ENCODE measurements around the gene VWA8. TPM values are rescaled to one million over a fixed set of nuclear protein-coding genes. Genes with fewer than 3 reads are reported as not detected.

Gene VWA8
- total and polyA plus RNA-seq, 5 experiments from 2014 or later, result 5.1 to 22.3 (median 6.9) TPM

- peaks cover 9 to 57% (median 21%) of the 10 kb centered on the region in 3 donors for H3K36me3 Mint-ChIP-seq
Measured at GRCh38 chr13:41699759-41700158, 261.1 kb downstream of the VWA8 start.

GRCh38 chr13:41697578-41697977 lies 263.3 kb downstream of the VWA8 start:
- peaks cover 9 to 57% (median 24%) of the 10 kb centered on the region in 3 donors for H3K36me3 Mint-ChIP-seq
- POLR2A ChIA-PET, result no interaction called here
- H3K27me3 Mint-ChIP-seq, result no peaks in the 10 kb centered on the region

More at GRCh38 chr13:41699759-41700158, 261.1 kb downstream of the VWA8 start:
- peaks cover 0 to 8% (median 1%) of the 10 kb centered on the region in 4 donors for H3K4me1 Mint-ChIP-seq
- ATAC-seq, result no peak
- POLR2A ChIA-PET, result no interaction called here
- no peak overlapping the region for H3K4me3 Mint-ChIP-seq
- H3K27ac Mint-ChIP-seq, result no peak overlapping the region
- no peaks in the 10 kb centered on the region for H3K27me3 Mint-ChIP-seq
- no peak for DNase-seq
- H3K9me3 Mint-ChIP-seq, result no peaks in the 10 kb centered on the region

GRCh38 chr13:41696163-41697003 lies 264.5 kb downstream of the VWA8 start:
- Mint-ChIP-seq H3K4me1 (peaks cover 0 to 9% (median 1%) of the 10 kb centered on the region in 4 donors), H3K27ac (peak overlapping the region in 1 of 10 donors; percentile 2), H3K27me3 (no peaks in the 10 kb centered on the region), H3K36me3 (peaks cover 9 to 58% (median 24%) of the 10 kb centered on the region in 3 donors), H3K4me3 (no peak overlapping the region), H3K9me3 (no peaks in the 10 kb centered on the region)
- POLR2A ChIA-PET, result no interaction called here
- DNase-seq, result no peak
- ATAC-seq, result no peak

More at GRCh38 chr13:41697578-41697977, 263.3 kb downstream of the VWA8 start:
- Mint-ChIP-seq H3K4me1 (peaks cover 0 to 9% (median 1%) of the 10 kb centered on the region in 4 donors), H3K4me3 (no peak overlapping the region), H3K9me3 (no peaks in the 10 kb centered on the region), H3K27ac (no peak overlapping the region)
- no peak for DNase-seq
- ATAC-seq, result no peak

- DNase-seq (no peak), ATAC-seq (no peak)
- H3K27me3 Mint-ChIP-seq, result no peaks in the 10 kb centered on the region
- peaks cover 0 to 9% (median 1%) of the 10 kb centered on the region in 4 donors for H3K4me1 Mint-ChIP-seq
- no peaks in the 10 kb centered on the region for H3K9me3 Mint-ChIP-seq
- POLR2A ChIA-PET, result no interaction called here
- H3K36me3 Mint-ChIP-seq, result peaks cover 9 to 63% (median 31%) of the 10 kb centered on the region in 3 donors
- no peak overlapping the region for H3K27ac Mint-ChIP-seq
- no peak overlapping the region for H3K4me3 Mint-ChIP-seq
Measured at GRCh38 chr13:41694545-41695301, 266.2 kb downstream of the VWA8 start.

- ATAC-seq, result no peak
- H3K27ac Mint-ChIP-seq, result no peak overlapping the region
- H3K4me3 Mint-ChIP-seq, result no peak overlapping the region
- peaks cover 0 to 9% (median 1%) of the 10 kb centered on the region in 4 donors for H3K4me1 Mint-ChIP-seq
- peaks cover 3 to 61% (median 29%) of the 10 kb centered on the region in 3 donors for H3K36me3 Mint-ChIP-seq
- DNase-seq, result no peak
- H3K9me3 Mint-ChIP-seq, result no peaks in the 10 kb centered on the region
- no peaks in the 10 kb centered on the region for H3K27me3 Mint-ChIP-seq
- POLR2A ChIA-PET, result no interaction called here
Measured at GRCh38 chr13:41693434-41693833, 267.5 kb downstream of the VWA8 start.

GRCh38 chr13:41691274-41691673 lies 269.6 kb downstream of the VWA8 start:
- H3K36me3 Mint-ChIP-seq, result peaks cover 0 to 56% (median 29%) of the 10 kb centered on the region in 3 donors
- peak overlapping the region in 1 of 10 donors; percentile 4 for H3K27ac Mint-ChIP-seq
- peaks cover 0 to 9% (median 0%) of the 10 kb centered on the region in 4 donors for H3K4me1 Mint-ChIP-seq
- no peak overlapping the region for H3K4me3 Mint-ChIP-seq
- POLR2A ChIA-PET, result no interaction called here
- no peaks in the 10 kb centered on the region for H3K9me3 Mint-ChIP-seq
- ATAC-seq, result no peak
- no peaks in the 10 kb centered on the region for H3K27me3 Mint-ChIP-seq
- DNase-seq, result no peak

GRCh38 chr13:41682766-41683165 lies 278.1 kb downstream of the VWA8 start:
- no peaks in the 10 kb centered on the region for H3K27me3 Mint-ChIP-seq

GRCh38 chr13:41682001-41682400 lies 278.9 kb downstream of the VWA8 start:
- Mint-ChIP-seq H3K9me3 (no peaks in the 10 kb centered on the region), H3K4me1 (peaks cover 10 to 27% (median 21%) of the 10 kb centered on the region in 4 donors), H3K27me3 (no peaks in the 10 kb centered on the region), H3K36me3 (peaks cover 26 to 53% (median 52%) of the 10 kb centered on the region in 3 donors), H3K4me3 (no peak overlapping the region), H3K27ac (no peak overlapping the region)
- no peak for ATAC-seq
- POLR2A ChIA-PET, result no interaction called here
- DNase-seq, result no peak

More at GRCh38 chr13:41682766-41683165, 278.1 kb downstream of the VWA8 start:
- Mint-ChIP-seq H3K4me3 (no peak overlapping the region), H3K27ac (no peak overlapping the region), H3K9me3 (no peaks in the 10 kb centered on the region), H3K4me1 (peaks cover 10 to 27% (median 21%) of the 10 kb centered on the region in 4 donors), H3K36me3 (peaks cover 26 to 53% (median 51%) of the 10 kb centered on the region in 3 donors)
- POLR2A ChIA-PET, result no interaction called here
- no peak for DNase-seq
- no peak for ATAC-seq

GRCh38 chr13:41681587-41681986 lies 279.3 kb downstream of the VWA8 start:
- Mint-ChIP-seq H3K4me3 (no peak overlapping the region), H3K4me1 (peaks cover 10 to 27% (median 21%) of the 10 kb centered on the region in 4 donors), H3K27ac (peak overlapping the region in 1 of 10 donors; percentile 7), H3K27me3 (no peaks in the 10 kb centered on the region), H3K9me3 (no peaks in the 10 kb centered on the region), H3K36me3 (peaks cover 26 to 49% (median 49%) of the 10 kb centered on the region in 3 donors)
- ATAC-seq (no peak), DNase-seq (no peak)
- POLR2A ChIA-PET, result no interaction called here

- POLR2A ChIA-PET, result no interaction called here
- H3K4me3 Mint-ChIP-seq, result no peak overlapping the region
- H3K27me3 Mint-ChIP-seq, result no peaks in the 10 kb centered on the region
- H3K36me3 Mint-ChIP-seq, result peaks cover 26 to 46% (median 46%) of the 10 kb centered on the region in 3 donors
- peak overlapping the region in 2 of 10 donors; percentile 7 to 29 for H3K27ac Mint-ChIP-seq
- ATAC-seq (no peak), DNase-seq (no peak)
- peaks cover 10 to 27% (median 21%) of the 10 kb centered on the region in 4 donors for H3K4me1 Mint-ChIP-seq
- H3K9me3 Mint-ChIP-seq, result no peaks in the 10 kb centered on the region
Measured at GRCh38 chr13:41680900-41681299, 280.0 kb downstream of the VWA8 start.

GRCh38 chr13:41678848-41679247 lies 282.1 kb downstream of the VWA8 start:
- POLR2A ChIA-PET, result no interaction called here
- H3K4me3 Mint-ChIP-seq, result no peak overlapping the region
- no peak for ATAC-seq
- no peaks in the 10 kb centered on the region for H3K9me3 Mint-ChIP-seq
- DNase-seq, result no peak
- H3K4me1 Mint-ChIP-seq, result peaks cover 10 to 27% (median 21%) of the 10 kb centered on the region in 4 donors
- no peak overlapping the region for H3K27ac Mint-ChIP-seq
- peaks cover 15 to 44% (median 32%) of the 10 kb centered on the region in 3 donors for H3K36me3 Mint-ChIP-seq
- H3K27me3 Mint-ChIP-seq, result no peaks in the 10 kb centered on the region

GRCh38 chr13:41678249-41678648 lies 282.7 kb downstream of the VWA8 start:
- Mint-ChIP-seq H3K4me1 (peaks cover 10 to 27% (median 21%) of the 10 kb centered on the region in 4 donors), H3K36me3 (peaks cover 11 to 42% (median 26%) of the 10 kb centered on the region in 3 donors), H3K27ac (no peak overlapping the region), H3K27me3 (no peaks in the 10 kb centered on the region), H3K4me3 (no peak overlapping the region), H3K9me3 (no peaks in the 10 kb centered on the region)
- no peak for DNase-seq
- POLR2A ChIA-PET, result no interaction called here
- no peak for ATAC-seq

GRCh38 chr13:41675306-41675705 lies 285.6 kb downstream of the VWA8 start:
- POLR2A ChIA-PET, result no interaction called here
- H3K4me3 Mint-ChIP-seq, result no peak overlapping the region
- ATAC-seq, result no peak
- no peaks in the 10 kb centered on the region for H3K27me3 Mint-ChIP-seq
- peaks cover 0 to 36% (median 9%) of the 10 kb centered on the region in 3 donors for H3K36me3 Mint-ChIP-seq
- DNase-seq, result no peak
- no peaks in the 10 kb centered on the region for H3K9me3 Mint-ChIP-seq
- no peak overlapping the region for H3K27ac Mint-ChIP-seq
- peaks cover 5 to 13% (median 12%) of the 10 kb centered on the region in 4 donors for H3K4me1 Mint-ChIP-seq

Measured in naive thymus-derived CD8-positive, alpha-beta T cell (primary cell).